T-cell (primary cell): ENCODE measurements around the gene SVOPL. TPM values are rescaled to one million over a fixed set of nuclear protein-coding genes. Genes with fewer than 3 reads are reported as not detected.

Experiments
- ATAC-seq, 4 experiments: fragments of 200-7000 bp in 3 of 4; fragments of 150-1000 bp in 1 of 4; cut with Tn5 transposase; replicated peaks in 1 of 4; 1 replicate in 3 of 4; 2 replicates in 1 of 4; pipeline ENCODE4 v1.10.0; 2021; ENCODE audit warnings: moderate library complexity in 3 of 4, mild to moderate bottlenecking in 2 of 4, moderate number of reproducible peaks in 1 of 4
- CTCF ChIA-PET, 2 donors: fragments of 300-600 bp; sonication (Branson Sonifier 250); formaldehyde crosslinking; loops; one replicate each; lab custom pipeline; 2022; ENCODE audit warnings: antibody characterized with exemption in 2 of 2; lab: Charles Lee
- POLR2A ChIA-PET, 2 donors: fragments of 300-600 bp; sonication (Branson Sonifier 250); formaldehyde crosslinking; loops; one replicate each; lab custom pipeline; 2022; ENCODE audit warnings: antibody characterized with exemption in 2 of 2; lab: Charles Lee
- DNase-seq, 35 experiments: peaks; one replicate each; pipeline versions ENCODE4 v3.0.0 to v3.0.0-alpha.2; 2013 to 2023
- H3K27ac ChIP-seq: one replicate; pipeline ENCODE4 v1.5.1; 2013; ENCODE audit warnings: low read length
- H3K27me3 ChIP-seq, 2 experiments: replicated peaks in 1 of 2; 1 replicate in 1 of 2; 2 replicates in 1 of 2; pipeline versions ENCODE4 v1.6.1 to v1.7.0; 2013; ENCODE audit warnings: low read length in 1 of 2, mixed read lengths in 1 of 2; ENCODE audit not compliant: control insufficient read depth in 2 of 2, insufficient read depth in 2 of 2; ENCODE audit errors: extremely low read depth in 1 of 2
- H3K36me3 ChIP-seq, 2 donors: 1 replicate in 1 of 2; 2 replicates in 1 of 2; pipeline versions ENCODE4 v1.6.1 to v1.7.0; 2013; ENCODE audit warnings: low read length in 1 of 2; ENCODE audit not compliant: control insufficient read depth in 2 of 2, insufficient read depth in 1 of 2; ENCODE audit errors: extremely low read depth in 1 of 2
- H3K4me1 ChIP-seq, 2 experiments: 1 replicate in 1 of 2; 2 replicates in 1 of 2; pipeline versions ENCODE4 v1.6.1 to v1.7.0; 2013; ENCODE audit warnings: low read length in 2 of 2, mixed read lengths in 1 of 2; ENCODE audit not compliant: insufficient read depth in 2 of 2, control insufficient read depth in 1 of 2; ENCODE audit errors: extremely low read depth in 1 of 2
- H3K4me3 ChIP-seq, 2 donors: 1 replicate in 1 of 2; 2 replicates in 1 of 2; pipeline versions ENCODE4 v1.5.1 to v1.7.0; 2013; ENCODE audit warnings: mild to moderate bottlenecking in 2 of 2, low read length in 1 of 2, moderate library complexity in 1 of 2; ENCODE audit not compliant: control insufficient read depth in 1 of 2; ENCODE audit errors: extremely low read depth in 1 of 2
- H3K9me3 ChIP-seq: 2 replicates; pipeline ENCODE4 v1.7.0; 2013
- H3K27ac Mint-ChIP-seq, 2 donors: one replicate each; pipeline ENCODE4 v1.8.0; 2020 to 2021; ENCODE audit warnings: mild to moderate bottlenecking in 2 of 2, mixed read lengths in 2 of 2
- H3K27me3 Mint-ChIP-seq, 2 donors: one replicate each; pipeline ENCODE4 v1.8.0; 2021 to 2022; ENCODE audit warnings: mixed read lengths in 2 of 2
- H3K36me3 Mint-ChIP-seq: one replicate; pipeline ENCODE4 v1.8.0; 2021; ENCODE audit warnings: mixed read lengths
- H3K4me1 Mint-ChIP-seq, 3 donors: one replicate each; pipeline ENCODE4 v1.8.0; 2020 to 2022; ENCODE audit warnings: mixed read lengths in 3 of 3, mild to moderate bottlenecking in 1 of 3
- H3K4me3 Mint-ChIP-seq, 3 donors: one replicate each; pipeline ENCODE4 v1.8.0; 2020 to 2022; ENCODE audit warnings: mild to moderate bottlenecking in 3 of 3, mixed read lengths in 3 of 3, moderate library complexity in 3 of 3
- H3K9me3 Mint-ChIP-seq, 3 donors: one replicate each; pipeline ENCODE4 v1.8.0; 2020 to 2022; ENCODE audit warnings: mixed read lengths in 3 of 3
- WGBS: methylation state at CpG from one replicate; pipeline ENCODE4 v1.1.5; 2013; ENCODE audit warnings: missing lambda C conversion rate; ENCODE audit not compliant: insufficient coverage; 5-methylcytosine and 5-hydroxymethylcytosine counted together
- total RNA-seq, 35 experiments: library from RNA in 6 of 35; stranded (reverse) in 6 of 35; fragments of 120-200 nt in 1 of 35; gene quantifications; one replicate each; pipeline versions ENCODE4 v1.2.1 to v1.2.4 and lab custom pipeline; 2013 to 2026

SVOPL gene
- total RNA-seq, 5 donors from 2014 or later (not counting 1 experiment from before 2014, with no cell fraction given) = 1.2 TPM; not detected in 4

GRCh38 chr7:138616085-138616484 is 85.1 kb downstream of the SVOPL start:
- no CpG with 5 or more reads among the region's 6 CpGs for WGBS
- Histone ChIP-seq H3K4me1 (no peaks in the 10 kb centered on the region), H3K4me3 (no peak overlapping the region), H3K36me3 (no peaks in the 10 kb centered on the region), H3K27me3 (no peaks in the 10 kb centered on the region), H3K9me3 (no peaks in the 10 kb centered on the region), H3K27ac (no peak overlapping the region)
- Mint-ChIP-seq H3K9me3 (no peaks in the 10 kb centered on the region), H3K27me3 (no peaks in the 10 kb centered on the region), H3K36me3 (no peaks in the 10 kb centered on the region), H3K4me3 (no peak overlapping the region), H3K4me1 (peaks cover 0 to 18% (median 9%) of the 10 kb centered on the region in 3 donors), H3K27ac (no peak overlapping the region)
- DNase-seq (no peak), ATAC-seq (no peak)
- POLR2A ChIA-PET = interaction anchor here in 1 of 2 donors (0.8 kb wide), 1 partner anchor 77 kb away, joined by 4 read pairs; no protein-coding TSS in a partner anchor
- CTCF ChIA-PET = interaction anchor here (0.6 to 0.7 kb wide), 3 partner anchors 224 to 969 kb away, joined by 3 read pairs; no protein-coding TSS in a partner anchor

GRCh38 chr7:138613630-138614029 is 87.5 kb downstream of the SVOPL start:
- 100% methylated on average over 2 of the region's 2 CpGs for WGBS
- Mint-ChIP-seq H3K27ac (no peak overlapping the region), H3K27me3 (no peaks in the 10 kb centered on the region), H3K4me3 (no peak overlapping the region), H3K4me1 (peaks cover 0 to 16% (median 9%) of the 10 kb centered on the region in 3 donors), H3K36me3 (no peaks in the 10 kb centered on the region), H3K9me3 (no peaks in the 10 kb centered on the region)
- H3K27ac ChIP-seq = no peak overlapping the region
- no peak overlapping the region for H3K4me3 ChIP-seq
- CTCF ChIA-PET = no interaction called here
- POLR2A ChIA-PET = interaction anchor here in 1 of 2 donors (0.6 kb wide), 1 partner anchor 240 kb away, joined by 4 read pairs; no protein-coding TSS in a partner anchor
- ATAC-seq (no peak), DNase-seq (no peak)
- H3K4me1 ChIP-seq = no peaks in the 10 kb centered on the region
- no peaks in the 10 kb centered on the region for H3K27me3 ChIP-seq
- H3K9me3 ChIP-seq = no peaks in the 10 kb centered on the region
- no peaks in the 10 kb centered on the region for H3K36me3 ChIP-seq

GRCh38 chr7:138610671-138611170 is 90.4 kb downstream of the SVOPL start:
- Histone ChIP-seq H3K36me3 (no peaks in the 10 kb centered on the region), H3K9me3 (no peaks in the 10 kb centered on the region), H3K4me1 (no peaks in the 10 kb centered on the region), H3K27me3 (no peaks in the 10 kb centered on the region), H3K27ac (no peak overlapping the region), H3K4me3 (no peak overlapping the region)
- ATAC-seq = no peak
- DNase-seq = no peak
- Mint-ChIP-seq H3K4me3 (no peak overlapping the region), H3K36me3 (no peaks in the 10 kb centered on the region), H3K4me1 (peaks cover 16 to 23% (median 22%) of the 10 kb centered on the region in 3 donors), H3K27me3 (no peaks in the 10 kb centered on the region), H3K9me3 (no peaks in the 10 kb centered on the region), H3K27ac (no peak overlapping the region)
- CTCF ChIA-PET = interaction anchor here in 1 of 2 donors (1.2 kb wide), 1 partner anchor 15 kb away, joined by 3 read pairs; no protein-coding TSS in a partner anchor
- 92% methylated on average over 6 of the region's 7 CpGs for WGBS
- POLR2A ChIA-PET = no interaction called here

- H3K27me3 Mint-ChIP-seq = no peaks in the 10 kb centered on the region
- no peak overlapping the region for H3K4me3 Mint-ChIP-seq
- no peaks in the 10 kb centered on the region for H3K9me3 Mint-ChIP-seq
- no peak for ATAC-seq
- H3K27ac Mint-ChIP-seq = no peak overlapping the region
- H3K9me3 ChIP-seq = no peaks in the 10 kb centered on the region
- DNase-seq = no peak
- H3K4me3 ChIP-seq = no peak overlapping the region
- no peaks in the 10 kb centered on the region for H3K4me1 ChIP-seq
- H3K4me1 Mint-ChIP-seq = peaks cover 13 to 16% (median 15%) of the 10 kb centered on the region in 3 donors
- H3K36me3 Mint-ChIP-seq = no peaks in the 10 kb centered on the region
- no peaks in the 10 kb centered on the region for H3K36me3 ChIP-seq
- H3K27me3 ChIP-seq = no peaks in the 10 kb centered on the region
- ChIA-PET POLR2A (no interaction called here), CTCF (no interaction called here)
- no peak overlapping the region for H3K27ac ChIP-seq
- 47% methylated on average over 6 of the region's 12 CpGs for WGBS
Observed at GRCh38 chr7:138608275-138608674, 92.9 kb downstream of the SVOPL start.

- Histone ChIP-seq H3K36me3 (no peaks in the 10 kb centered on the region), H3K27me3 (no peaks in the 10 kb centered on the region), H3K4me1 (no peaks in the 10 kb centered on the region), H3K4me3 (no peak overlapping the region), H3K9me3 (no peaks in the 10 kb centered on the region), H3K27ac (no peak overlapping the region)
- ChIA-PET CTCF (interaction anchor here in 1 of 2 donors (0.8 kb wide), 1 partner anchor 285 kb away, joined by 3 read pairs; no protein-coding TSS in a partner anchor), POLR2A (interaction anchor here in 1 of 2 donors (0.7 kb wide), 1 partner anchor 439 kb away, joined by 5 read pairs; no protein-coding TSS in a partner anchor)
- 86% methylated on average over 7 of the region's 11 CpGs for WGBS
- DNase-seq (no peak), ATAC-seq (no peak)
- Mint-ChIP-seq H3K4me1 (peaks cover 11 to 16% (median 14%) of the 10 kb centered on the region in 3 donors), H3K27ac (no peak overlapping the region), H3K27me3 (no peaks in the 10 kb centered on the region), H3K9me3 (no peaks in the 10 kb centered on the region), H3K36me3 (no peaks in the 10 kb centered on the region), H3K4me3 (no peak overlapping the region)
Observed at GRCh38 chr7:138607216-138608126, 93.7 kb downstream of the SVOPL start.

- no peak overlapping the region for H3K4me3 Mint-ChIP-seq
- ChIA-PET POLR2A (no interaction called here), CTCF (interaction anchor here in 1 of 2 donors (0.8 kb wide), 1 partner anchor 286 kb away, joined by 3 read pairs; no protein-coding TSS in a partner anchor)
- Histone ChIP-seq H3K36me3 (no peaks in the 10 kb centered on the region), H3K4me3 (no peak overlapping the region), H3K4me1 (no peaks in the 10 kb centered on the region), H3K9me3 (no peaks in the 10 kb centered on the region), H3K27ac (no peak overlapping the region), H3K27me3 (no peaks in the 10 kb centered on the region)
- no peaks in the 10 kb centered on the region for H3K9me3 Mint-ChIP-seq
- DNase-seq (no peak), ATAC-seq (no peak)
- H3K36me3 Mint-ChIP-seq = no peaks in the 10 kb centered on the region
- no peak overlapping the region for H3K27ac Mint-ChIP-seq
- 83% methylated on average over 1 of the region's 3 CpGs for WGBS
- H3K4me1 Mint-ChIP-seq = peaks cover 11 to 16% (median 14%) of the 10 kb centered on the region in 3 donors
- no peaks in the 10 kb centered on the region for H3K27me3 Mint-ChIP-seq
Observed at GRCh38 chr7:138606236-138606635, 94.9 kb downstream of the SVOPL start.
